Mucosa of descending colon (tissue), 3 donors: ENCODE data around the gene FAM9B. TPM values are rescaled to one million over a fixed set of nuclear protein-coding genes. Genes with fewer than 3 reads are reported as not detected.

Experiments
- ATAC-seq: fragments of 200-7000 bp; cut with Tn5 transposase; one replicate; pipeline ENCODE4 v1.9.1; 2020; ENCODE audit warnings: mild to moderate bottlenecking, moderate library complexity
- DNase-seq, 3 donors: peaks; one replicate each; pipeline ENCODE4 v3.0.0-alpha.2; 2020
- H3K36me3 ChIP-seq: fragments of 200-600 bp; one replicate; pipeline ENCODE4 v1.8.0; 2021; ENCODE audit warnings: low read depth, mild to moderate bottlenecking
- H3K4me1 ChIP-seq: fragments of 200-600 bp; one replicate; pipeline ENCODE4 v1.8.0; 2021; ENCODE audit warnings: low read depth, mild to moderate bottlenecking
- H3K4me3 ChIP-seq: fragments of 200-600 bp; one replicate; pipeline ENCODE4 v1.8.0; 2021; ENCODE audit warnings: mild to moderate bottlenecking
- H3K9me3 ChIP-seq: fragments of 200-600 bp; one replicate; pipeline ENCODE4 v1.8.0; 2021; ENCODE audit warnings: mild to moderate bottlenecking
- intact Hi-C, 2 donors: fragments of 100-400 bp; cut with DNase I in 1 of 2; cut with micrococcal nuclease in 1 of 2; formaldehyde crosslinking; loops; one replicate each; pipeline versions ENCODE4 v1.11.0 to v1.11.1; 2022; cut with DNase I, micrococcal nuclease
- total RNA-seq, 3 donors: library from RNA; stranded (reverse); fragmentation: NEBNext Ultra II Directional in 2 of 3; extraction: Animal tissue kit (Norgen Biotek cat#: 25700) in 2 of 3; gene quantifications; one replicate each; pipeline versions ENCODE4 v1.2.1 to v1.2.4, GENCODE V29; 2021 to 2023
- TF ChIP-seq, protein P1 (sequence below): fragments of 200-600 bp; IDR thresholded peaks from one replicate; pipeline ENCODE4 v1.8.0; 2022; ENCODE audit warnings: antibody characterized with exemption, mild to moderate bottlenecking
- donor health status: DM: no; HTN: no; CAD: no; lungs with moderate emphysema.
- donor health status: DM: no; HTN: no; CAD: no.
- donor health status: DM: no; HTN: yes; CAD: no.

The FAM9B gene
- total RNA-seq, 3 donors from 2014 or later, result not detected

DNA sequence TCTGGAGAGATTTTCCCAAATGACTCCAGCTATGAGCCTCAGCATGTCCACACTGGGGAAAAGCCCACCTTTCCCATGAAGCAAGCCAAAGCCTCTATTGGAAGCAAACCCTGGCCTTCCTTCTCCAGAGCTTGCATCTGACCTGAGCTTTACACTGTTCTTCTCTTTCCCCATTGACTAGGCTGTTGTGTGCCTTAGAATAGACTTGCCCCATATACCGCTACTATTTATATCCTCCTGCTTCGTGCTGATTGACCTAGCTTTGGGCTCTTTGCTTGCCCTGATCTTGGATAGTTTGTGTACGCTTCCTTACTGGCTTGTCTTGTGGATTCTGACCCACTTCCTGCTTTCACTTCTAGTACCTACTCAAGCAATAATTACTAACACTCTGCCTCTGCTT lies 30.9 kb downstream of the FAM9B start:
- TF ChIP-seq, protein P1, sequence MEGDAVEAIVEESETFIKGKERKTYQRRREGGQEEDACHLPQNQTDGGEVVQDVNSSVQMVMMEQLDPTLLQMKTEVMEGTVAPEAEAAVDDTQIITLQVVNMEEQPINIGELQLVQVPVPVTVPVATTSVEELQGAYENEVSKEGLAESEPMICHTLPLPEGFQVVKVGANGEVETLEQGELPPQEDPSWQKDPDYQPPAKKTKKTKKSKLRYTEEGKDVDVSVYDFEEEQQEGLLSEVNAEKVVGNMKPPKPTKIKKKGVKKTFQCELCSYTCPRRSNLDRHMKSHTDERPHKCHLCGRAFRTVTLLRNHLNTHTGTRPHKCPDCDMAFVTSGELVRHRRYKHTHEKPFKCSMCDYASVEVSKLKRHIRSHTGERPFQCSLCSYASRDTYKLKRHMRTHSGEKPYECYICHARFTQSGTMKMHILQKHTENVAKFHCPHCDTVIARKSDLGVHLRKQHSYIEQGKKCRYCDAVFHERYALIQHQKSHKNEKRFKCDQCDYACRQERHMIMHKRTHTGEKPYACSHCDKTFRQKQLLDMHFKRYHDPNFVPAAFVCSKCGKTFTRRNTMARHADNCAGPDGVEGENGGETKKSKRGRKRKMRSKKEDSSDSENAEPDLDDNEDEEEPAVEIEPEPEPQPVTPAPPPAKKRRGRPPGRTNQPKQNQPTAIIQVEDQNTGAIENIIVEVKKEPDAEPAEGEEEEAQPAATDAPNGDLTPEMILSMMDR, result no peak
- intact Hi-C loops, result no loop called here
- Histone ChIP-seq H3K4me1 (no peaks in the 10 kb centered on the region), H3K36me3 (no peaks in the 10 kb centered on the region), H3K4me3 (no peak overlapping the region), H3K9me3 (no peaks in the 10 kb centered on the region)
- no peak for ATAC-seq
- no peak for DNase-seq

GRCh38 chrX:8988446-8988845 lies 45.5 kb downstream of the FAM9B start:
- Histone ChIP-seq H3K4me3 (no peak overlapping the region), H3K9me3 (no peaks in the 10 kb centered on the region), H3K4me1 (no peaks in the 10 kb centered on the region), H3K36me3 (no peaks in the 10 kb centered on the region)
- TF ChIP-seq, protein P1, result no peak
- intact Hi-C loops, result no loop called here
- DNase-seq (peak in 1 of 3 donors; percentile 21), ATAC-seq (peak; percentile 54)

GRCh38 chrX:8987672-8988250 lies 46.2 kb downstream of the FAM9B start:
- H3K36me3 ChIP-seq, result no peaks in the 10 kb centered on the region
- ATAC-seq, result peak; percentile 50
- intact Hi-C loops, result no loop called here
- H3K4me3 ChIP-seq, result no peak overlapping the region
- TF ChIP-seq, protein P1, result no peak
- no peaks in the 10 kb centered on the region for H3K4me1 ChIP-seq
- no peaks in the 10 kb centered on the region for H3K9me3 ChIP-seq
- no peak for DNase-seq

DNA sequence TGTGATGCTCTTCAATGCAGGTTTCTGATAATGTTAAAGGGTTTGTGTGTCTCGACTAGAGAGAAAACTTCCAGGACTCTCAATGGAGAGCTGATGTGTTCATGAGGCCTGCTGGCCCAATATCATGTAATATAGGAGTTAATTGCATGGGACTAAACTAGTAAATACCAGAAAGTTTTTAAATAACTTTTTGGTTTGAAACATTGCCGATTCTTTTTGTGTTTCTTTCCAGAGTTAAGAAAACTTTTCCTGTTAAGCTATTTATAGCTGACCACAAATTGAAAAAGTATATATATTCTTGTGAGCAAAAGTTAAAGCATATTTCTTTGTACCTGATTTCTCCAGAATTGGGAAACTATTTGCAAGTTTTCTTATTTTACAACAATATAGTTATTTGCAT lies 49.7 kb downstream of the FAM9B start:
- Histone ChIP-seq H3K4me3 (no peak overlapping the region), H3K9me3 (no peaks in the 10 kb centered on the region), H3K36me3 (no peaks in the 10 kb centered on the region), H3K4me1 (no peaks in the 10 kb centered on the region)
- ATAC-seq, result no peak
- TF ChIP-seq, protein P1, result no peak
- intact Hi-C loops, result no loop called here
- DNase-seq, result no peak

DNA sequence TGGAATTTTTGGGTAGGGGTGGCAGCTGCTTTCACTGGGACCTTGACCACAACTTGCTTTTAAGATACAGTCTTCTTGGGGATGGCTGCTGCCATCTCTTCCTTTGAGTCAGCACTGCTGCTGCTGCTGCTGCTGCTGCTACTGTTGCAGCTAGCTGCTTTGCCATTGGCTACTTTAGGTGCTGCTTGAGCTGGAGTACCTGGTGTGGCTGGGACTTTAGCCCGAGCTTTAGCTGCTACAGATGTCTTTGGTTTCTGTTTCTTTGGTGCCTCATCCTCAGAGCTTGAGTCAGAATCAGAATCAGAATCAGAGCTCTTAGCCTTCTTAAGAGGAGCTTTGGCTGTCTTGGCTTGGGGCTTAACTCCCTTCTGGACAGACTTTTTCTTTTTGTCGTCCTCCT lies 52.2 kb downstream of the FAM9B start:
- TF ChIP-seq, protein P1, result no peak
- intact Hi-C loops, result no loop called here
- H3K4me1 ChIP-seq, result no peaks in the 10 kb centered on the region
- ATAC-seq, result no peak
- no peak overlapping the region for H3K4me3 ChIP-seq
- H3K36me3 ChIP-seq, result no peaks in the 10 kb centered on the region
- H3K9me3 ChIP-seq, result no peaks in the 10 kb centered on the region
- no peak for DNase-seq

- DNase-seq (no peak), ATAC-seq (no peak)
- TF ChIP-seq, protein P1, result no peak
- H3K4me1 ChIP-seq, result no peaks in the 10 kb centered on the region
- intact Hi-C loops, result no loop called here
- H3K4me3 ChIP-seq, result no peak overlapping the region
- no peaks in the 10 kb centered on the region for H3K9me3 ChIP-seq
- H3K36me3 ChIP-seq, result no peaks in the 10 kb centered on the region
Measured at GRCh38 chrX:8980756-8981155, 53.2 kb downstream of the FAM9B start.
